SKM-1 treated with dmso at 0.1 percent for 144 hours (cell line): ENCODE results near the gene LNX1.

Experiments used
- DNase-seq: peaks from one replicate; lab custom pipeline; 2025; ENCODE audit not compliant: unreplicated experiment; lab: John Stamatoyannopoulos, UW

The LNX1 gene

DNA sequence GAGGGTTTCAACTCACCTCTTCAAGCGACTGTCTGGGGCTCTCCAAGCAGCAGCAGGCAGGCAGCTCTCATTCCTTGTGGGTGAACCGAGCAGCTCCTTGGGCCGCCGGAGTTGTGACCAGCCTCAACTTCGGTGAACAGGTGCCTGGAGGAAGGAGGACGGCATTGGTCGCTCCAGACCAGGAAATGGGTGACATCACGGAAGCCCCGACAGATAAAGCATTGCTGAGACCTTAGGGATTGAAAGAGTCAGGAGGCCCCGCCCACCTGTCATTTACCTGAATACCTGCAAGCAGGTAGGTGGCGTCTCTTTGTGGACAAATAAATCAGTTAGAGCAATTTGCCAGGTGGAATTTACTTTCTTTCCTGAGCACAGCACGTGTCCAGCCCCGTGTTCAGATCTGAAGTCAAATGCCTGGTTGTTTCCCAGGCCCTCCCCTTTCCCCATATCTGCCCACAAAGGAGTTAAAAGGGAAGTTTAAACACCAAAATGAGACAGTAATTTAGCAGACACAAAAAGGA, at the start of gene LNX1:
TSS of gene LNX1 (minus strand) at position 115 of the 521 bp plus-strand sequence. CDS start 17,484 bp downstream, outside the sequence.
- DNase-seq = peak; percentile 42

DNA sequence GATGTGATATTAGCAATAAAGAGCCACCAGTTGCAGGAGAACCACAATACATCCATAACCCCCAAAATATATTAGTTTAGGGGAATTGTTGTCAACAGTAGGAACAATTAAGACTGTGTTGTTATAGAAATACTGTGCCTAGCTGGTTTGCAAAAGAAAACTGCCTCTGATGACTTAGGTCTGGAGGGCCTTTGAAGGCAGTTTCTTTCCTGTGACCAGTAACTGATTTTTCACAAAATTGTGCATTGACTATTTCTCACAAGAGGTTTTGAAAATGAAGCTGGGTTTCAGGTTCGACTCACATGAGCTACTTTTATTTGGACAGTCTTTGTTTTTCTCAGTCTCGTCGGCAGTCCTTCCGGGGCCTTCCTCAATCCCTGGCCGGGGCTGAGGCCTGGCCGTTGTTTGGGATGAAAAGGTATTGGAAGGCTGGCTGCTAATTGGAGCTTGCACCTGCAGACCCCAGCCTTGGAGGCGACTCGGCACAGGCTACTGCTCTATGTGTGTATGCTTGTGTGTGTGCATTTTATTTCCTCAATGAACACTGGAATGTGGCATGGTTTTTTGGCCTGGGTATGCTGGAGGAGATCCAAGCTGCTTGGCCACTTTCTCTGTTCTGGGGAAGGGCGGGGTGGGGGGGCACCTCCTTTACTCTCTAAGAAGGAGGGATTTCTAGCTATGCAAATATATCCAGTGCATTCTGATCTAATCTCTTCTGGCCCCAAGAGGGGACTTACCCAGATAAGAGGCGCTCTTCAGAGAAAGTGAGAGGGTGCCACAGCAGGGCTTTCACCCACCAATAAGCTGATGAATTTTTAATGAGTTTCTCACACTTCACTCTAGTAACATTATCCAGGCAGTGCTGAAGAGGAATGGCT, 49.5 kb upstream of the LNX1 start:
- no peak for DNase-seq

DNA sequence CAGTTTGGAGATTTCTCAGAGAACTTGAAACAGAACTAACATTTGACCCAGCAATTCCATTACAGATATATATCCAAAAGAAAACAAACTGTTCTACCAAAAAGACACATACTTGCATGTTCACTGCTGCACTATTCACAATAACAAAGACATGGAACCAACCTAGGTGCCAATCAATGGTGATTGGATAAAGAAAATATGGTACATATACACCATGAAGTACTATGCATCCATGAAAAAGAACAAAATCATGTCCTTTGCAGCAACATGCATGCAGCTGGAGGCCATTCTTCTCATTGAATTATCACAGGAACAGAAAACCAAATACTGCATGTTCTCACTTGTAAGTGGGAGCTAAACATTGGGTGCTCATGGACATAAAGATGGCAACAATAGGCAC, 47.6 kb upstream of the LNX1 start:
- no peak for DNase-seq

DNA sequence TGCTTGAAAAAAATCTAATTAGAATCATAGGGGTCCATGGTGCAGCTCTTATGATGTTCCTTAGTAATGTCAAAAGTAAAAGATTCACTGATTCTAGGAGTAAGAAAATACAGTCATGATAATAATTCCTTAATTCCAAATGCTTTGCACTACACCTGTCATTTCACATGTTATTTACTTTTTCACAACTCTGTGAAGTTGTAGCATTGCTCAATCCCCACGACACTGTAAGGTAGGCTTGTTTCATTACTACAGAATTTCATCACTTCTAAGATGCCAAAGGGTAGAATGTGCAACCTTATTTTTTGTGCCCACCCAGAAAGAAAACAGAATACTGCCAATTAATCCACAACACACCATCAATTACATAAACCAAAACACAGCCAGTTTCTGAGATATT, 46.1 kb upstream of the LNX1 start:
- DNase-seq = no peak

DNA sequence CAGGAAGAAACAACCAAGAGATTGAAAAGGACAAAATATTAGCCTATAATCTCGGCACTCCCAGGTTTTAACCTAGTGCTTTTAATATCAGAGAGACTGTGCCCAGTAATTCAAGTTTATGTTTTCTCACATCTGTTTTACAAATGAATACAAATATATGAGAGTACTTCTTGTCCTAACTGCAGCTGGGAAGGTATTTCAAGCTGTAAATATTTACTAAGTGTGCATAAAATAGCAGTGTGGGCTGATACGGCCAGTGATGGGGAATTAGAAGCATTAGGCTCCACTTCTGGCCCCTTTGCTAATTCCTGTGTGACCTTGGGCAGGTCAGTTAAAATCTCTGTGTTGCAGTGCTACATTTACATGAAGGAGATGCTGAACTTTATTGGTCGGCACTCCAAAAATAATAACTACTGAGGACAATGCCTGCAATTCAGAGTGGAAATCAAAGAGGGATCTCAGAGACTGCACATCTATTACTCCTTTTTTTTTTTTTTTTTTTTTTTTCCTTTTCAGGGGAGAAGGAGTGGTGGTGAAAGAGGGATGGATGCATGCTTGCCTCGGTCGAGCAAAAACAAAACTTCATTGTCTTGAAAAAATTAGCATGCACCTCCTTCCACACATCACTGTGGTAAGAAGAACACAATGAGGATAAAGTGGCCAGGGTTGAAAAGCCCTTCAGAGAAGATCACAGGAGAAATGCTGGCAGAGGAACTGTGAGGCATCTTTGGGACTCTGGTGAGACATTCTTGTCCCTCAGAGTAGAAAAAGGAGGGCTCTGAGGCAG, 44.6 kb upstream of the LNX1 start:
- no peak for DNase-seq

DNA sequence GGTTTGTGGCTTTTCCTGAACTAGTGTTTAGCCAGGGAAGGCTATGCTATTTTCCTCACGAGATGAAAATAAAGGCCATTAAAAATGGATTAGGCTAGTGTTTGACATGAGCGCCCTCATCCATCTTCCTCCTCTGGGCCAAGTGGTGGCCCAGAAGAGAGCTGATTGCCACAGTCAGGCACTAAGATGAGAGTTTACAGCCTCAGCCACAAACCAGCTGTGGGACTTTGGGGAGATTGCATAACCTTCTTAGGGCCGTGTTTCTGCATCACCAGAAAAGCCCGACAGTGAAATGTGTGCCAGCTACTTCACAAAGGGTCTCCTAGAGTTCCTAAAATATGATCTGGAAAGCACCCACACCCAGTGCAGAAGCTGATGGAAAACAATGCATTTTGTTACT, 42.3 kb upstream of the LNX1 start:
- DNase-seq = peak; percentile 71

DNA sequence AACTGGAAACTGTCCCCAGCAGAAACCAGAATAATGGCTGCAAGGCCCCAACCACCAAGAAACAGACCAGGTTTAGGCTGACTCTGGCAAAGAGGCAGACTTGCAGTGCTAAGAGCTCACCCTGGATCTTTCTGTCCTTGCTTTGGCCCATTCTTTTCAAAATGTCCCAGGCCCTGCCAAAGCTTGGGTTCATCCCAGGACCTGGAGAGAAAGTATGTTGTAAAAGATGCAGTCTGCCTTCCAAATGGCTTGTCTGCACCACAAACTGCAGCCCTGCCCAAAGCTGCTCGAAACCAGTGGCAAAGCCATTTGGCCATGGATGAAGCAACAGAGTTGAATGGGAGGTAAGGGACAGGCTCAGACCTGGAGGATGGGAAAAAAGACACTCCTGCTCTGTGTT, 38.0 kb upstream of the LNX1 start:
- DNase-seq = no peak

DNA sequence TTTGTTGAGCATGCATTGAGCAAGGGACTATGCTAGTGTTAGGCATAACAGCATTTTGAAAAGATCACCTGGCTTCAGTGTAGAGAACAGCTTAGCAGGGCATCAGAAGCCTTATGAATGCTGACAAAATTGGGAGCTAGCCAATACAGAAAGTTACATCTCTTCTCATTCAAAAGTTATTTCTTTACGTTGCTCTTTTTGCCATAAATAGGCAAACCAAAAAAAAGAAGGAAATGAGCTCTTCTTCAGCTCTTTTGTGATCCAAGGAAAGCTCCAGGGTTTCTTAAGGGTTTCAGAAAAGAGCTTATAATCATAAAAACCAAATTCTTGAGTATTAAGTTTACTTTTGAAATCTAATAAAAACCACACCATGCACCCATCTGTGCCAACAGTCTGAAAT, 35.2 kb upstream of the LNX1 start:
- DNase-seq = no peak

DNA sequence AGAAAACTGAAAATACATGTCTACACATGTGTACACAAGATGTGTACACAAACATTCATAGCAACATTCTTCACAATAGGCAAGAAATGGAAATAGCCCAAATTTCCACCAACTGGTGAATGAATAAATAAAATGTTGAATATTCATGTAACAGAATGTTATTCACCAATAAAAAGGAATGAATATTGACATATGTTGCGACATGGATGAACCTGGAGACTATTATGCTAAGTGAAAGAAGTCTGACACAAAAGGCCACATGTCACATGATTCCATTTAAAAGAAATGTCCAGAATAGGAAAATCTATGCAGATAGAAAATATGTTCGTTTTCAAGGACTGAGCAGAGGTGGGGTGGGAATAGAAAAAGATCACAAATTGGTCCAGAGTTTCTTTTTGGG, 34.6 kb upstream of the LNX1 start:
- no peak for DNase-seq

DNA sequence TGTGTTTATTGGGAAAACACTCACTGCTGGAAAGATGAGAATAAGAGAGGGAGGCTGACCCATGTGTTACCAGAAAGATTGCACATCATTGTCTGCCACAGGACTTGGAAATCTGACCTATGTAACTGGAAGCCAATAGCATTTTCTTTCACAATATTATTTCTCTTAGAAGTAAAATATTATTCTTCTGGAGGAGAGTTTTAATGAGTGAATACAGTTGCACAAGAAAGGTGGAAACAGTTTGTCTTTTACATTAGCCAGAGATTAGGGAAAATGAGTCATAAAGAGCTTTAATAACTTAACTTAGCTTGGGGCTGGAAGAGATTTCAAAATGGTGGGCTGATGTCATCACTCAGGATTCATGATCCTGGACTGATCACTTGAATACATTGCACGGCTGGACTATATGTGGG, 31.5 kb upstream of the LNX1 start:
- DNase-seq = no peak

DNA sequence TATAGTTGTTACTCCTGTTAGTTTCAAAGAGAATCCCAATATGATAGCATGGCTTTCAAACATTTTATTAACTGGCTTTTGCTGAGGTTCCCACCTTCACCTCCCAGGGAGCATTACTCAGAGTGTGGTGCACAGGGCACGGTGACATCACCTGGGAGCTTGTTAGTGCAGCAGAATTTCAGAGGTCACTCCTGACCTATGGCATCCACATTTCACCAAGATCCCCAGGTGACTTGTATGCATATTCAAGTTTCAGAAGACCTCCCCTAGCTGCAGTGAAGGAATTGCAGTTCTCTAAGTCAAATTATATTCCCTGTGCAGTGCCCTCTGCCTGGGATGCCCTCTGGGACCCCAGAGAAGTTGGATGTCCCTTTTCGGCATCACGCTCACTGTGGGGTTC, 29.7 kb upstream of the LNX1 start:
- DNase-seq = no peak

DNA sequence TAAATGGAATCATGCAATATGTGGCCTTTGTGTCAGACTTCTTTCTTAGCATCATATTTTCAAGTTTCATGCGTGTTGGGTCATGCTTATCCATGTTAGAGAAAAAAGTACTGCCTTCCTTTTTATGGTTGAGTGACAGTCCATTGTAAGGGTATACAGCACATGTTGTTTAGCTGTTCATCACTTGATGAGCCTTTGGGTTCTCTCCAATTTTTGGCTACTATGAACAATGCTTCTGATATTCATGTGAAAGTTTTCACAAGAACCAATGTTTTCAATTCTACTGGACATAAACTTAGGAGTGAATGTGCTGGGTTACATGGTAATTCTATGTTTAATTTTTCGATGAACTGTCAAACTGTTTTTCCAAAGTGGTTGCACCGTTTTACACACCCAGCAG, 28.1 kb upstream of the LNX1 start:
- DNase-seq = no peak

DNA sequence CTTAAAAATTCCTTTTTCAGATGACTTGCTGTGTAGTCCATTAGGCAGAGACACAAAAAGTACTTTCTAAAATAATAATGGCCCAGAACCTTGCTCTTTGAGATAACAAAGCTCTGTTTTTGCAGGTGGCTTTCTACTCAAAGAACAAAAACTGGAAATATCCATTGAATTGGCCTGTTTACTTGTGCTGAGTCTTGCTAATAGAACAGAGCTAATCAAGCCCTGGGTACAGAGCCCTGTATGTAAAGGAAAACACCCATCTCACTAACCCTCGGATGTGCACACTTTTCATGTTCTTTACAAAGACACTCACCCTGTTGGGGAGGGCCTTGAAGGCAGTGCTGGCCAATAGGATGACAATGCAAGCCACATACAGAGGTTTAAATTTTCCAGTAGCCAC, 27.0 kb upstream of the LNX1 start:
- DNase-seq = no peak

DNA sequence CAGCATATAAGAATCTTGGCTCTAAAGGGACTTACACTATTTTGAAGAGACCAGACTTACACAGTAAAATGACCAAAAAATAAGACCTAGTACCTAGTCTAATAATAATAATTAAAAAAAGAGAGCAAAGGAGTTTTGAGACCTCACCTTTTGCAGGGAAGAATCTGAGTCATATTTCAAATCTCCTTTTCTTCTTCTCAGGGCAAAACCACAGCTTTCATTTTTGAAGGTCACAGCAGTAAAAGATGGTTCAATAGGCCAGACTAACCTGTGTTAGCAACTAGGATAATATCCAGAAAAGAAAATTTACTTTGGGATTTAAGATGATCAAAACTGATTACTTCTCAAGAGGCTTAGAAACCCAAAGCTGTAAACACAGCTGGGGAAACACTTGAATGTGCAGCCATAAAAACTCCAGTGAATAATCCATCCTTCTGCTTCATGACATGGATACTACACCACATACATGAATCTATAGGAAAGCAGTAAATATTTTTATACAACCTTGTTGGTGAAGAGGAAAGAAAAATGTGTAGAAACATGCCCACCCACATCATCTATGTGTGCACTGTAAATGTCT, 25.9 kb upstream of the LNX1 start:
- no peak for DNase-seq

DNA sequence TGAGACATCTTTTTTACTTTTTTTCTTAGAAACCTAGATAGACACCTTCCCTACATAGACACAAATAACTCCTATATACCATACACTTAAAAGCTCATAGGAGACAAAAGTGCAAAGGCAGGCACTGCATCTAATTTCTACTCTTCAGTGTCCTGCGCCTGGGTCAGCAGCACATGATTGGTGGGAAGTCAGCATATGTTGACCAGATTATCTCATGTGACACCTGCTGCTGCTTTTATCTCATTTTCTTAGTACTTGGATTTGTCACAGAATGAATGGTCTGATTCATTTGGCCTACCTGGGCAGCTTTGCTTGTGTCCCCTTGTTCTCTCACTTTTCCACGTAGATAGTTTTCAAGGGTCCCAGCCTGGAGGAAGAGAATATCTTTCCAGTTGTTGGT, 24.9 kb upstream of the LNX1 start:
- no peak for DNase-seq

DNA sequence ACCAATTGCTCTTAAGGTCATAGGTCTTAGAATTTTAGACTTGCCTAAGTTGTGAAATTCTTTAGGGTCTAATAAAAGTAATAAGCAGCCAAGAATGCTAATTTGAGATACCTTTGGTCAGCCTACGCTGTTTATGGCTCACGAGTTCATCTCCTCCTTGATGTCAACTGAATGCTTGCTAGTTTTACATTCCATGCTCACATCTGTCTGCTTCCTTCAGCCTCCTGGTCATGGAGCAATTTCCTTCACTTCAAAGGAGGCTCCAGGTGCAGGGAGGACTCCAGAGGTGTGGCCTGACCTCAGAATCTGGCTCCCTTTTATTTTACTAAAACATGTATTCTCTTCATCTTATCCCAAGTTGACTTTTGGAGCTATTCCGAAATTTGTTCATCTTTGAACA, 23.3 kb upstream of the LNX1 start:
- no peak for DNase-seq

DNA sequence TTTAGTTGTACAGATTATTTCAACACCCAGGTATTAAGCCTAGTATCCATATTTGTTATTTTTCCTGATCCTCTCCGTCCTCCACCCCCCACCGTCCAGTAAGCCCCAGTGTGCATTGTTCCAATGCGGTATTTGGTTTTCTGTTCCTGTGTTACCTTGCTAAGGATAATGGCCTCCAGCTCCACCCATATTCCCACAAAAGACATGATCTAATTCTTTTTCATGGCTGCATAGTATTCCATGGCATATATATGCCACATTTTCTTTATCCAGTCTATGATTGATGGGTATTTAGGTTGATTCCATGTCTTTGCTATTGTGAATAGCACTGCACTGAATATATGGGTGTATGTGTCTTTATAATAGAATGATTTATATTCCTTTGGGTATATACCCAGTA, 22.1 kb upstream of the LNX1 start:
- DNase-seq = no peak

DNA sequence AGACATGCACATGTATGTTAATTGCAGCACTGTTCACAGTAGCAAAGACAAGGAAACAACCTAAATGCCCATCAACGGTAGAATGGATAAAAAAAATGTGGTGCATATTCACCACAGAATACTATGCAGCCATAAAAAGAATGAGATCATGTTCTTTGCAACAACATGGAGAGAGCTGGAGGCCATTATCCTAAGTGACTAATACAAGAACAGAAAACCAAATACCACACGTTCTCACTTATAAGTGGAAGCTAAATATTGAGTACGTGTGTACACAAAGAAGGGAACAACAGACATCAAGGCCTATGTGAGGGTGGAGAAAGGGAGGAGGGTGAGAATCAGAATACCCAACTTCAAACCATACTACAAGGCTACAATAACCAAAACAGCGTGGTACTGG, 17.4 kb upstream of the LNX1 start:
- no peak for DNase-seq

DNA sequence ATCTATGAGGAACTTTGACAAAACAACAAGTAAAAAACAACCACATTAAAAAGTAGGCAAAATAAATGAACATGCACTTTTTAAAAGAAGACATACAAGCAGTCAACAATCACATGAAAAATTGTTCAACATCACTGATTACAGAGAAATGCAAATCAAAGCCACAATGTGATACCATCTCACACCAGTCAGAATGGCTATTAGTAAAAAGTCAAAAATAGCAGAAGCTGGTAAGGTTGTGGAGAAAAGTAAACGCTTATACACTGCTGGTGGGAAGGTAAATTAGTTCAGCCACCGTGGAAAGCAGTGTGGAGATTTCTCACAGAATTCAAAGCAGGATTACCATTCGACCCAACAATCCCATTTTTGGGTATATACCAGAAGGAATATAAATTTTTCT, 17.0 kb upstream of the LNX1 start:
- DNase-seq = no peak

DNA sequence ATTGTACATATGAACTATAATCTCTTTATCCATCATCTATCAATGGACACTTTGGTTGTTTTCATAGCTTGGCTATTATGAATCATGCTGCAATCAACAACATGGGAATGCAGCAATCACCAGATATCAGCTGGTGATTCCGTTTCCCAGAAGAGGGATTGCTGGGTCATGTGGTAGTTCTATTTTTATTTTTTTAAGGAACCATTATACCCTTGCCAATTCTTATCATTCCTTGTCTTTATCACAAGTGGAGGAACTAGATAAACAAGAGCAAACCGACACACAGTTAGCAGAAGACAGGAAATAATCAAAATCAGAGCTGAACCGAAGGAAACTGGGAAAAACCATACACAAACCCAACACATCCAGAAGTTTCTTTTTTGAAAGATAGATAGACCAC, 14.5 kb upstream of the LNX1 start:
- DNase-seq = no peak

DNA sequence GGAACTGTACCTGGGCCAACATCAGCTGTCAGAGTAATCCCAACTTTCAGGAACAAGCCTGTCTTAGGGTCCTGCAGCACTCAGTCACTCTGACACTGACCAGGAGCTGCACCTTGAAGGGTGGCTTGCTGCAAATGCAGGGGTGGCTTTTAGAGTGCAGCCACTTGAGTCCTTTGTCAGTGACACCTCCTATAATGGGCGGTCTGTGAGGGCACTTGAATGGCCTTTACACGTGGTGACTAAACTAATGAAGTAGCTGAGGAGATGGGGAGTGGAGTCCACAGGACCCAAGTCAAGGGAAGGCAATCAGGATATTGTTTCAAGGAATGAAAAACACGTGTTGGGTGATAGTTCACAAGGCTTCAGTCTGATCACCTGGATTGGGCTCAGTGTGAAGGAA, 11.1 kb upstream of the LNX1 start:
- DNase-seq = no peak

DNA sequence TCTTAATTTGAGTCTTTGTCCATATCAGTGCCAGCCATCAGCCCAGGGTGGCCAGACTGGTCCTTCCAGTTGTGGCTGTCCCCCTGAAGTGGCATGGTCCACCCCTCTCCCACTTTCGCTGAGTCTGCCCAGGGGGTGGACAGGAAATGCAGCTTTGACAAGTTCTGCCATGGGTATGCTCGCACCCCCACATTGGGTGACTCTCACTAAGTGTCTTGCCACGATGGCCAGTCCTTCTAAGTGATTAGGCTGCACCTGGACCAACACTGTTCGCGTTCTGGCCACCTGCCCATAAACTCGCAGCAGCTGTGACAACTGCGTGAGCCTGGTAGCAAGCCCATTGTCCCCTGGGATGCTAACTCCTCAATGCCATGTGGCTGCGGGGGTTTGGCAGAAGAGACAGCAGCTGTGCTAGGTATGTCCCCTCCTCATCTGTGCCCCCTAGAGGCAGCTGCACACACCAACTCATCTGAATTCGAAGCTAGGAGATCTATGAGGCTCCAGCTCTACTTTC, 10.0 kb upstream of the LNX1 start:
- DNase-seq = no peak
